ENCODE measurements around the gene FOXO6. TPM values are rescaled to one million over a fixed set of nuclear protein-coding genes. Genes with fewer than 3 reads are reported as not detected.

The FOXO6 gene
- total RNA-seq, 1 experiment from 2014 or later: 0.59 TPM

GRCh38 chr1:41377397-41377796 lies 16.2 kb downstream of the FOXO6 start:
- H3K9me3 Mint-ChIP-seq (ENCODE audit: unreplicated experiment): no peaks in the 10 kb centered on the region
- no peaks in the 10 kb centered on the region for H3K36me3 Mint-ChIP-seq (ENCODE audit: insufficient read depth, unreplicated experiment)
- no peaks in the 10 kb centered on the region for H3K27me3 ChIP-seq (replicated peaks; ENCODE audit: control insufficient read depth, insufficient read depth, low read length)
- no peak overlapping the region for H3K4me3 ChIP-seq (ENCODE audit: low read depth, low read length)
- no peaks in the 10 kb centered on the region for H3K9me3 ChIP-seq
- intact Hi-C loops (cut with micrococcal nuclease; ENCODE audit: unreplicated experiment): no loop called here
- no peaks in the 10 kb centered on the region for H3K4me1 ChIP-seq
- BruUV-seq (replicated peaks): no TSS peak
- H3K27me3 Mint-ChIP-seq (ENCODE audit: insufficient read depth, unreplicated experiment): no peaks in the 10 kb centered on the region
- H3K27ac Mint-ChIP-seq (ENCODE audit: unreplicated experiment): no peak overlapping the region
- TF ChIP-seq CTCF (IDR thresholded peaks at IDR 0.05; ENCODE audit: insufficient read depth in 1 of 2, low read depth in 1 of 2, low read length in 1 of 2, severe bottlenecking in 1 of 2, unreplicated experiment in 1 of 2): no peak
- H3K36me3 ChIP-seq (ENCODE audit: control insufficient read depth, insufficient read depth, low read length): no peaks in the 10 kb centered on the region
- H3K4me3 Mint-ChIP-seq (ENCODE audit: unreplicated experiment): no peak overlapping the region
- ChIA-PET POLR2A (no interaction called here), CTCF (no interaction called here)
- no peaks in the 10 kb centered on the region for H3K4me1 Mint-ChIP-seq (ENCODE audit: low read depth, unreplicated experiment)
- no peak for DNase-seq

- intact Hi-C loops (cut with micrococcal nuclease; ENCODE audit: unreplicated experiment): no loop called here
- DNase-seq: no peak
- ChIA-PET CTCF (interaction anchor here (1.1 kb wide), 1 partner anchor 17 kb away, joined by 4 read pairs; the partner anchor contains the start of gene FOXO6), POLR2A (no interaction called here)
- no peaks in the 10 kb centered on the region for H3K36me3 Mint-ChIP-seq (ENCODE audit: insufficient read depth, unreplicated experiment)
- Histone ChIP-seq H3K9me3 (no peaks in the 10 kb centered on the region), H3K27me3 (replicated peaks; ENCODE audit: control insufficient read depth, insufficient read depth, low read length) (no peaks in the 10 kb centered on the region), H3K4me1 (no peaks in the 10 kb centered on the region), H3K36me3 (ENCODE audit: control insufficient read depth, insufficient read depth, low read length) (no peaks in the 10 kb centered on the region), H3K4me3 (ENCODE audit: low read depth, low read length) (no peak overlapping the region)
- H3K9me3 Mint-ChIP-seq (ENCODE audit: unreplicated experiment): no peaks in the 10 kb centered on the region
- no peak for TF ChIP-seq CTCF (IDR thresholded peaks at IDR 0.05; ENCODE audit: insufficient read depth in 1 of 2, low read depth in 1 of 2, low read length in 1 of 2, severe bottlenecking in 1 of 2, unreplicated experiment in 1 of 2)
- no peaks in the 10 kb centered on the region for H3K27me3 Mint-ChIP-seq (ENCODE audit: insufficient read depth, unreplicated experiment)
- BruUV-seq (replicated peaks): no TSS peak
- no peak overlapping the region for H3K27ac Mint-ChIP-seq (ENCODE audit: unreplicated experiment)
- no peaks in the 10 kb centered on the region for H3K4me1 Mint-ChIP-seq (ENCODE audit: low read depth, unreplicated experiment)
- H3K4me3 Mint-ChIP-seq (ENCODE audit: unreplicated experiment): no peak overlapping the region
Observed at GRCh38 chr1:41378222-41378621, 17.0 kb downstream of the FOXO6 start.

- H3K27ac Mint-ChIP-seq (ENCODE audit: unreplicated experiment): no peak overlapping the region
- Histone ChIP-seq H3K27me3 (replicated peaks; ENCODE audit: control insufficient read depth, insufficient read depth, low read length) (no peaks in the 10 kb centered on the region), H3K9me3 (no peaks in the 10 kb centered on the region), H3K4me3 (ENCODE audit: low read depth, low read length) (no peak overlapping the region), H3K36me3 (ENCODE audit: control insufficient read depth, insufficient read depth, low read length) (no peaks in the 10 kb centered on the region), H3K4me1 (no peaks in the 10 kb centered on the region)
- peaks cover 6% of the 10 kb centered on the region for H3K27me3 Mint-ChIP-seq (ENCODE audit: insufficient read depth, unreplicated experiment)
- H3K36me3 Mint-ChIP-seq (ENCODE audit: insufficient read depth, unreplicated experiment): no peaks in the 10 kb centered on the region
- intact Hi-C loops (cut with micrococcal nuclease; ENCODE audit: unreplicated experiment): no loop called here
- CTCF ChIA-PET: interaction anchor here (1.1 kb wide), 1 partner anchor 18 kb away, joined by 4 read pairs; the partner anchor contains the start of gene FOXO6
- DNase-seq: no peak
- no peaks in the 10 kb centered on the region for H3K4me1 Mint-ChIP-seq (ENCODE audit: low read depth, unreplicated experiment)
- no peak overlapping the region for H3K4me3 Mint-ChIP-seq (ENCODE audit: unreplicated experiment)
- TF ChIP-seq CTCF (IDR thresholded peaks at IDR 0.05; ENCODE audit: insufficient read depth in 1 of 2, low read depth in 1 of 2, low read length in 1 of 2, severe bottlenecking in 1 of 2, unreplicated experiment in 1 of 2): no peak
- no TSS peak for BruUV-seq (replicated peaks)
- POLR2A ChIA-PET: no interaction called here
- no peaks in the 10 kb centered on the region for H3K9me3 Mint-ChIP-seq (ENCODE audit: unreplicated experiment)
Observed at GRCh38 chr1:41378999-41379737, 17.9 kb downstream of the FOXO6 start.
